Astrocyte (in vitro differentiated cells and primary cell): ENCODE data around the gene BOD1.

Experiments
- CTCF ChIP-seq: IDR thresholded peaks from 2 replicates; pipeline ENCODE4 v1.5.1; 2011; ENCODE audit warnings: low read depth, mild to moderate bottlenecking, inconsistent platforms, low read length, moderate library complexity; ENCODE audit not compliant: insufficient read depth
- EZH2 ChIP-seq: IDR thresholded peaks from 2 replicates; pipeline ENCODE4 v1.6.1; 2012; ENCODE audit warnings: mild to moderate bottlenecking, low read length, inconsistent platforms; ENCODE audit not compliant: insufficient read depth

DNA sequence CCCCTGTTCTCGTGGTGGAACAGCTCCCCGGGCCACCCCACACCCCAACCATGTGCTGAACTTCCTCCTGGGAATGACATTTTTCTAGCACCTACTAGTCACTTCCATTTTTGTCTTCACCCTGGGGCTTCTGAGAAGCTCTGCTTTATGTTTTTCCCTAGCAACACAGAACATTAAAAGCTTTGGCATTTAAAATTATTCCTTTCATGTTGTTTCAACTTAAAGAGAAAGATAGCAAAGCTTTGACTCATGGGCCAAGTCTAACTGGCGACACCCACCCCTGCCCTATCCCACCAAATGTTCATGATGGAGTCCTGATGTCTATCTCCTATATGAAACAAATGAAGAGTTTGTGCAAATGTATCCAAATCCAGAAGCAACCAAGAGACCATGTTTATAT, 22.4 kb downstream of the BOD1 start:
- TF ChIP-seq CTCF (no peak), EZH2 (no peak)
